Activated CD4-positive, CD25-positive, alpha-beta regulatory T cell treated with anti-CD3 and anti-CD28 coated beads, Interleukin-2, amount 50 U/mL, for 24 hours (primary cell): ENCODE results near the gene EPOP.

Source experiments
- ATAC-seq, 2 donors: fragments of 150-1000 bp; cut with Tn5 transposase; one replicate each; pipeline ENCODE4 v1.10.0; 2021; ENCODE audit warnings: mild to moderate bottlenecking in 1 of 2, moderate library complexity in 1 of 2

EPOP gene

DNA sequence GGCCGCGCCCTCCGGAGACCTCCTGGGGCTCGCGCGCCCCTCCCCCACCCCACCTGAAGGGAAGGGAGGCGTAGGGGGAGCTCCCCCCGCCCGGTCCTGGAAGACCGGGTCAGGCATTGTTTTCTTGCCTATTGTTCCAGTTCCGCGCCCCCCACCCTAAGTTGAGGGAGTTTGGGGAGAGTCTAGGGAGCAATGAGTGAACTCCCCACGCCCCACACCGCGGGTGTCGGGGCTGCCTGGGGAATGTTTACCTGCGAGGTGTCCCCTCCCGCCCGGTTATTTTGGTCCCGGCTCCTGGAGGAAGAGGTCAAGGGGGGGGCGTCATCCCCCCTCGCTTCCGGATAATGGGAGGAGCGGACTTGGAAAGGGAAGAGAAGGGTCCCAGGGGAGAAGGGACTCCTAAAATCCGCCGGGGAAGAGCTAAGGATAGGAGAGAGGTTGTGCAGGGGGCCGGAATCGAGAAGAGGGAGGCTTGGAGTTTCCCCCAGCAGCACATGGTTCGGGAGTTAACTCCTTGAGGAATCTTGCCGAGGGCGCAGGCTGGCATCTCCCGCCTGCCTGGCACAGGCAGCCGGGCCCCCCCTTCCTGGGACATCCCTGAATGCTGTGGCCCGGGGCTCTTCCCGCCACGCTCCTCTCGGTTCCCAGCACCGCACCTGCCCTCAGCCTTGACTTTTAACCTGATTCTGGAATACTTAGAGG is 31.2 kb upstream of the EPOP start:
- no peak for ATAC-seq

DNA sequence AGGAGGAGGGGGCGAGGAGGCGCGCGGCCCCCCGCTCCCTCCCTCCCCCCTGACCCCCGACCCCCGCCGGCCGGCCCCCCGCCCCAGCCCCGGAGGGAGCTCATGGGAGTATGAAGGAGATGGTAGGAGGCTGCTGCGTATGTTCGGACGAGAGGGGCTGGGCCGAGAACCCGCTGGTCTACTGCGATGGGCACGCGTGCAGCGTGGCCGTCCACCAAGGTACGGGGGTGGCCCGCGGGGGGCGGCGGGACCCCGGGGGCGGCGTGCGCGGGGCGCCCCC is 30.7 kb upstream of the EPOP start:
- ATAC-seq: no peak

DNA sequence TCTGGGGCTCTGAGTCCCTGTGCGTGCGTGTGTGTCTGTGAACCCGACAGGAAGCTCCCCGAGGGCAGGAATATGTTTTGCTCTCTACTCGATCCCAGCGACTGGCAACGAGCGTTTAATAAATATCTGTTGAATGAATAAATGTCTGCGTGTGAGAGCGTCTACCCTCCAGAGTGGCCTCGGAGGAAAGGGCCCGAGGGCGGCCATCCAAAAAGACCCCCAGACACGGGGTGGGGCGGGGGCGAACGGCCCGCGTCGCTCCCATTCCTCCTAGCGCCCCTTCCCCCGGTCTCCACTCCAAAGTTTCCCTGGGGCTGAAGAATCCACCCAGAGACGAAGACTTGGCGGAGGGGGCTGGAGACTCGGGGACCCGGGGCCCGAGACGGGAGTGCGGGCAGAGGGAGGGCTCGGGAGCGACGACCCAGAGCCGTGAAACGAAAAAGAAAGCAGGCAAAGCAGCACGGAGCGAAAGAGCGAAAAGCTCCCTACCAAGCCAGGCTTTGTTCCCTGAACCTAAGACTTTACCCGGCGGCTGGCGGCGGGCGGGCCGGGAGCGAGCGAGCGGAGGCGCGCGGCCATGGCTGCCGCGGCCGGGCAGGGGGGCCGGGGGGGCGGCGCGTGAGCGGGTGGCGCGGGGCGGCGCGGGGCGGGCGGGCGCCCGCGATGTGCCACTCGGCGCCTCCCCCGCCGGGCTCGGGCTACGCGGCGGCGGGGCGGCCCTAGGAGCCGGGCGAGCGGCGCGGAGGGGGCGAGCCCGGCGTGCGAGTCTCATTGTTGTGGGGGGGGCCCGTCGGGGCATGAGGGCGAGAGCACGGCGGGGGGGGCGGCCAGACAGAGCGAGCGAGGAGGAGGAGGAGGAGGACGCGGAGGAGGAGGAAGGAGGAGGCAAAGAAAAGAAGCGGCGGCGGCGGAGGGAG is 30.1 kb upstream of the EPOP start, which contains the start of gene MLLT6:
Gene MLLT6 (plus strand): TSS at position 668 of the 917 bp plus-strand sequence. CDS start 360 bp downstream, outside the sequence.
- ATAC-seq: peak; percentile 2 to 4

DNA sequence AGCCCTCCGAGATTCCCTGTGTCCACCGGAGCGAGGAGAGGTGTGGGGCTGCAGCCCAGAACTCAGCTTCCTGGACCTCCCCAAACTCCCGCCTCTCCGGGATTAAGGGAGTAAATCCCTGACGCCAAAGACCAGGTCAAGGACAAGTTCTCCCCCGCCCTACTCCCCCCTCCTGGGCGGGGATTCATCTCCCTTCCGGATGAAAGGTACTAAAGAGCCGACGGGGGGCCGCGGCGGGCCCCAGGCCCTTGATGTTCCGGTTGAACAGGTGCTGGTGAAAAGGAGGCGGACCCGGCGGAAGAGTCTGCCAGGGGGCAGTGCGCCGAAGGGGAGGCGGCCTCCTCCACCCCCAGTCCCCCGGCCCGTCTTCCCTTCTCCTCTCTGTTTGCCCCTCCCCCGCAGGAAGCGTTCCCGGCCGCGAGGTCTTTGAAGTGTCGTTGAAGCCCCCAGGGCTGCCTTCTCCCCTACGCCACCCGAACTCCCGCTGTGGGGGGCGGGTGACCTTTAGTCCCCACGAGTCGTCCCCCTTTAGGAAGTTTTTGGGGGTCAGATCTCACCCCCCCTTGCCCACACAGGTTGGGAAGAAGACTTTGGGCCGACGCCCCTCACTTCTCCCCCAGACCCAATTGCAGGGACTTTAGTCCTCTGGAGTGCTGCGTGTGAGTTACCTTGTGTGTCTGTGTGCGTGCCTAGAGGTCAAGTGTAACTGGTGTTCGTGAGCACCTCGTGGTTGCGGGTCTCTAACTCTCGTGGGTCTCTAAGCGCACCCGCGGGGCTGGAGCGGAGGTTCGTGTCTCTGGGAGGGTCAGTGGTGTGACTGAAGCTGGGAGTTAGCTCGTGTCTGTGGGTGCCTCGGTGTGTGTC is 29.2 kb upstream of the EPOP start:
- ATAC-seq: peak; percentile 8 to 10

DNA sequence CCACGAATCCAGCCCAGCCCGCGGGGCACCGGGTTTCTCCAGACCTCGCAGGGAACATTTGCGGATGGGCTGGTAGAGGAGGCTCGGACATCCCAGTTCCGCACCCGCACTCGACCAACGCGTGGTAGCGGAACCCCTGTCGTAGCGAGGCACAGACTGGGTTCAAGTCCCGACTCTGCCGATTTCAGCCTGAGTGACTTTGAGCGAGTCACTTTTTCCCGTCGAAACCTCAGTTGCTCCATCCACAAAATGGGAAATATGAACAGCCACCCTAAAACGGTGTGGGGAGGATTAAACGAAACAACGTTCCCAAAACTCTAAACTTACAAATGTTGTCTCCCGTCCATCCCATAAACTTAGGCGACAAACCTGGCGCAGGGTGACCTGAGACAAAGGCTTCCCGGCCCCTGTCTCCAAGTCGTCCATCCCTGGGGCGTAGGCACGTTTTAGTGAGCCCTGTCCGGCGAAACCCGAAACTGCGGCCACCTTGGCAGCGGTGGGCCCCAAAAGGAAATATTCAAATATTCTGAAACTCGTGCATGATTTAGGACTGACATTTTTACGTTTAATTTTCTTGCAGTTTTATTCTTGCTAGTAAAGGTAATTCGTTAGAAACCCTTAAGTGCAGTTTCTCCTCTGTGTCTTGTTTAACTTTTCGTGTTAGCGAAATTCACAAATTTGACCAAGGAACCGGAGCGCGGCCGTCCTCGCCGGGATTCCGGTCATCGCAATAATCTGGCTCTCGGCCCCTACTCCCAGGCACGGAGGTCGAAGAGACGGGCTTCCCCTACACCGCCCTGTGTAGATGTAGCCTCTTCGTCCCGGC is 28.4 kb upstream of the EPOP start:
- ATAC-seq: no peak

DNA sequence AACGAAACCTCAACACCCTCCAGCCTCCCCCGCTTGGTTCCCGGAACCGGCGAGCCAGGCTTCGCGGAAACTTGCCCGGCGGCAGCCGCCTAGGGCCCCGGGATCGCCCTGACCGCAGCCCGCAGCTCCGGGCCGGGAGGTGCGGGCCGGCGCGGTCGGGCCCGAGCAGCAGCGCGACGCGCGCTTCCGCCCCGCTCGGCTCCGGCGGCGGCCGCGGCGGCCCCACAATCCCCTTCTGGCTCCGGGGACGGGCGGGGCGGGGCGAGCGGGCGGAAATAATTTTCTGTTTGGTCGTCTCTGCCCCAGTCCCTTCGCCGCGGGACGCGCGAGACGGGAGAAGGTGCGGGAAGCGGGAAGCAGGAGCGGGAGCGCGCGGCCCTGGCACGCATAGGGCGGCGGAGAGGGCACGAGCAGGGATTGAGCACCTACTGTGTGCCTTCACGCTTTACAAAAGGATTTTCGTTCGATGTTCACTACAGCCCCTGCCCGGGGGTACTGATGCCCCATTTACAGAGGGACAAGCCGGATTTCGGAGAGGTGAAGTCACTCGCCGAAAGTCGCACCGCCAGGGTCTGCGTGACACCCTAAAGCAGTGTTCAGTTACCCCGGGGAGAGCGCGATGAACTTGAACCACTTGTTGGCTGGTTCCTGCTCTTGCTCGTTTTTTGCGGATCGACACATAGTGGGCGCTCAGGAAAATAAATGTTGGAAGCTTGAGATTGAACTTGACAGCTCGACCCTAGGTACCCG is 27.6 kb upstream of the EPOP start:
- ATAC-seq: peak; percentile 4 to 10

DNA sequence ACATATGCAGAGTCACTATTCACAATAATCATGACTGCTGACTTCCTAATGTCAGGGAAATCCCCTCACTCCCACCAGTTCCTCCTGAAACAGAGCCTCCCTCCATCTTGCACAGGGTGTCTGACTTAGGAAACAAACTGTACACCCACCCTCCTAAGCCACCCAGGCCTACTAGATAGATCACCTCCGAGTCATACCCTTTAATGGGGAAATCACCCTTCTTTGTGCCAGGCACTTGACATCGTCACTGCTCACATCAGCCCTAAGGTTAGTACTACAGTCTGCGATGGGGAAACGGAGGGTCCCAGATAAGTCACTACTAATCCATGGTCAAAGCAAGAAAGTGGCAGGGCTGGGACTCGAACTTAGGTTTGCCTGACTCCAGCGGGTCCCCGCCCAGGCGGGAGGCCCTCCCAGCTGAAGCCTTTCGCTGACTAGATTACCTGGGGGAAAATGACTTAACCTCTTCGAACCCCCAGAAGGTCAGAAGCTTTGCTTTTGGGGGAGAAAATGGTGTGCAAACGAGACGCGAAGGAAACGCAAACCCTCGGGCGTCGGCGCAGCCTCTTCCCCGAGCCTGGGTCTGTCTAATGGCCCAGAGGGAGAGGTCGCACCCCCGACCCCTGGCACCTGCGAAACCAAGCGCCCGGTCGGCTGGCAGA is 26.9 kb upstream of the EPOP start:
- ATAC-seq: peak; percentile 69 to 74

DNA sequence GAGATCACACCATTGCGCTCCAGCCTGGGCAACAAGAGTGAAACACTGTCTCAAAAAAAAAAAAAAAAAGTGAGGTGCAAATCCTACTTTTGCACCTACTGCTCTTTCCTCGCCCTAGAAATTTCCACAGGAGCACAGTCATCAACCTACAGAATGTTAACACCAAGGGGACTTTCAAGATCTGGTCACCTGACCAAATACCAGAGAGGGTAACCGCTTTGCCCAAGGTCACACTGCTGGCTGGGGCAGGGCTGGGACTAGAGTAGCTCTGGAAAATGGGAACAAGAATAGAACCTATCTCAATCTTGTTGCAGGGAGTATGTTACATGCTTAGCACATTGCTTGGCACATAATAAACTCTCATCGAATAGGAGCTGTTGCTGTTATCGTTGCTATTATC is 24.0 kb upstream of the EPOP start:
- ATAC-seq: no peak

DNA sequence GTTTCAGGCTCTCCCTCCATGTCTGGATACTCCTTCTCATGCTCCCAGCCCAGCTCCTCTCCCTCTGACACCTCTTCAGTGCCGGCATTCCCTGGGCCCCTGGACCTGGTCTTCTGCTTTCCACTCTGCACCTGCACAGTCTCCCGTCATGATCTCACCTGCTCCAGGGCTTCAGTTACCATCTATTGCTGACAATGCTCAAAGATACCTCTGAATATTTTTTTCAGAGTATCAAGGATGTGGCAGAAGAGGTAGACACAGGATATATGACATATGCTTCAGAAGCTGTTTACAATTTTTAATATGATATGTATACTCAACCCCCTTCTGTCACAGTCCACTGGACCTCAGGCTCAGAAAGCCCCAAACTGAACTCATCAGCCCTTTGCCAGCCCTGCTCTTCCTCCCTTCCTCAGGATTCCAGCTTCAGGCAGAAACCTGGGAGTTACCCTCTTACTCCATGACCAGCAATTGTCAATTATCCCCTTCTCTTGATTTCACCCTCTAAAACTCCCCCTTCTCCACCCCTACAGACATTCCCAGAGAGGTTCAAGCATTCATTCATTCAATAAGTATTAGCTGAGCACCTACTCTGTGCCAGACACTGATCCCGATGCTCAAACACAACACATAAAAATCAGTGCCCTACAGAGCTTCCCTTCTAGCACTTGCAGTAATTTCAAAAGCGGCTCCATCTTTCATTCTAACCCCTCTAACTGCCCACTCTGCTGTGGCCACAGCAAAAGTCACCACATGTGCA is 22.5 kb upstream of the EPOP start:
- ATAC-seq: no peak

DNA sequence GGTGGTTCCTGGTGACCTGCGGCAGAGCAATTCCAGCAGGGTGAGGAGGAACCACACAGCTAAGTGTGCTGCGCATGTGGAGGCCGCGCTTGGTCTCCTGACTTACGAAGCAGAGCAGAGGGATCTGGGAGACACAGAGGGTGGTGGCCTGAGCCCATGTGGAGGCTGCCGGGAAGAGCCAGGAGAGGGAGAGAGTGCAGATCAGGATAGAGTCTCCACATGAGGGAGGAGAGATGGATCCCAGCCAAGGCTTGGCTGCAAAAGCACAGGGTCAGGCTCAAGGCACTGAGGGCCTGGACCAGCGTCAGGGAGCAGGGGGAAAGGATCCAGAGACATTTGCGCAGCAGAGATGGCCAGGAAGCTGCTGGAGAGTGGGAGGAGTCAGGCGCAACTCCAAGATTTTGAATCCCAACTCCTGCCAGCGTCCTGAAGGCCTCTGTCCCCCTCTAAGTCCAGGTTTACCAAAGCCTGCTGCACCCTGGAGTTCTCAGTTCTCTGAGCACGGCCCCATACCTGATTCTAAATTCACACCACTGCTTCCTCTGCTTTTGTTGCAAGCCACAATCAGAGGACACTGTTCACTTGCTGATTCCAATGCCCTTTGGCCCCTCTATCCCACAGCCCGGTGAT is 19.1 kb upstream of the EPOP start:
- ATAC-seq: no peak

DNA sequence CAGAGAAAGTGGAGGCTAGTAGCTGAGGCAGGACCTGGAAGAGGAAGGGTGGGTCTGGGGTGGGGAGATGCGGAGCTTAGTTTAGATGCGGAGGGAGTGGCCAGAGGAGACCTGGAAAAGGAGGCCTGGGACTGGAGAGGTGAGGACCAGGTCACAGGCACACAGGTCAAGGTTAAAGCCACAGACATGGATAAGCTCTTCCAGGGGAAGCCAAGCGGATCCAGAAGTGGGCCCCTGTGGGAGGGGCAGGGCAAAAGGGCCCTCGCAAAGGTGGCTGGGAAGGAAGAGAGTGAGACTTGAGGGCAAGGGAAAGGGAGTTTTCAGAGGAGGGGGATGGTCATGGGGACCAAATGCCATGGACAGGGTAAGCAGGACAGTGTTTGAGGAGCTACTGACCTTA is 16.4 kb upstream of the EPOP start:
- ATAC-seq: no peak

DNA sequence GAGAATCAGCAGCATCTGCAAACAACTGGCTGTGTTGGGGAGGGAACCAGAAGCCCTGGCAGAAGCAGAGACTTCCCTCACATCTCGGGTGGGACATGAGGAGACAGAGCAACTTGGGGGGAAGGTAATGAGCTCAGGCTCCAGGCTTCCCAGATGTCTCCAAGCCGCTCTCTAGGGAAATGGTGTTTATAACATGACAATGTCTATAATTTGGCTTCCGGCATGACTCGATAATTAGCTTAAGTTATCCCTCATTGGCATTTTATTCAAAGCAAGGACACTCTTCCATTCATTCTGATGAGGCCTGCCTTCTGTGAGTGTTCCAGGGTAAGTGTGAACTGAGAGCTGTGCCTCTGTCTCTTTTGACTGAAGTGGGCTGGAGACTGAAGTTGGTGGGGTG is 15.6 kb upstream of the EPOP start:
- ATAC-seq: no peak

DNA sequence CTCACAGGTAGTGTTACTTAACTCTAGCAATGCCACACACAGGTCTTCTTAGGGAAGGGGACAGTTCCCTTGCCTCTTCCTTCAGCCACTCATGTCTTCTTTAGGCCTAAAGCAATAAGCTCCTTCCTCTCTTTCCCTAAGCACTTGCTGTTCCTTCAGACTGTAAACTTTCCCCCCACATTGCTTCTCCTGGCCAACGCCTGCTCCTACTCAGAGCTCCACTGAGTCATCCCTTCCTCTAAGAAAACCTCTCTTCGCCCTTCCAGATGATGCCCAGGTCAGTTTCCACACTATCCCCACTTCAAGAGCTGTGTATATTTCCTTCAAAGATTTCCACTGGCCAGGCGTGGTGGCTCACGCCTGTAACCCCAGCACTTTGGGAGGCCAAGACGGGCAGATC is 12.5 kb upstream of the EPOP start:
- no peak for ATAC-seq

DNA sequence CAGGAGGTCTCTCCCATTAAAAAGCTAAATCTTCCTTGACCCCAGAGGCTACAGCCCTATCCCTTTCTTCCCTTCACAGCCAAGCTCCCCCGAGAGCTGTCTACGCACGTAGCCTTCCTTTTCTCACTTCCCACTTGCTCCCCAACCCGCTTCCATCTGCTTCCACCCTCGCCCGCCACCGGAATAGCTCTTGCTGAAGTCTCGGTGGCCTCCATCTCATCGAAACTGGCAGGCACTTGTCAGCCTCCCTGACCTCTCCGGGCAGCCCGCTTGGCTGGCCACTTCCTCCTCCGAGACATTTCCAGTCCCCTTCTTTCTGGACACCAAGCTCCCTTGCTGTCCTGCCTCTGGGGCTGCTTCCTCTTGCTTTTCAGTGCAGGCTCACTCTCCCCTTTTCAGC is 10.7 kb upstream of the EPOP start:
- no peak for ATAC-seq

DNA sequence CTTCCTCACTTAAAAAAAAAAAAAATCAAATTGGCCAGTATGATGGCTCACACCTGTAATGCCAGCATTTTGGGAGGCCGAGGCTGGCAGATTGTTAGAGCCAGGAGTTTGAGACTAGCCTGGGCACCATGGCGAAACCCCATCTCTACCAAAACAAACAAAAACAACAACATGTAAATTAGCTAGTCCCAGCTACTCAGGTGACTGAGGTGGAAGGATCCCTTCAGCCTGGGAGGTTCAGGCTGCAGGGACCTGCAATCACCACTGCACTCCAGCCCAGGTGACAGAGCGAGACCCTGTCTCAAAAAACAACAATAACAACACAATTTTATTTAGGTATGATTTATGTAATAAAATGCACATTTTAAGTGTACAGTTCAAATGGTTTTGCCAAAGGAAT is 6.3 kb upstream of the EPOP start:
- ATAC-seq: no peak

DNA sequence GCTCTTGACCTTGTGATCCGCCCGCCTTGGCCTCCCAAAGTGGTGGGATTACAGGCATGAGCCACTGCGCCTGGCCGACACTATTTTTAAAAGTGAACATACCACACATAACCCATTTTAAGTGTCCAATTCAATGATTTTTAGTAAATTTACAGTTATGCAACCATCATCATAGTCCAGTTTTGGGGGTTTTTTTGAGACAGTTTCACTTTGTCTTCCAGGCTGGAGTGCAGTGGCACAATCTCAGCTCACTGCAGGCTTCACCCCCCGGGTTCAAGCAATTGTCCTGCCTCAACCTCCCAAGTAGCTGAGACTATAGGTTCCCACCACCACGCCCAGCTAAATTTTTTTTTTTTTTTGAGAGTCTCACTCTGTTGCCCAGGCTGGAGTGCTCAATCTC is 3.1 kb upstream of the EPOP start:
- no peak for ATAC-seq

DNA sequence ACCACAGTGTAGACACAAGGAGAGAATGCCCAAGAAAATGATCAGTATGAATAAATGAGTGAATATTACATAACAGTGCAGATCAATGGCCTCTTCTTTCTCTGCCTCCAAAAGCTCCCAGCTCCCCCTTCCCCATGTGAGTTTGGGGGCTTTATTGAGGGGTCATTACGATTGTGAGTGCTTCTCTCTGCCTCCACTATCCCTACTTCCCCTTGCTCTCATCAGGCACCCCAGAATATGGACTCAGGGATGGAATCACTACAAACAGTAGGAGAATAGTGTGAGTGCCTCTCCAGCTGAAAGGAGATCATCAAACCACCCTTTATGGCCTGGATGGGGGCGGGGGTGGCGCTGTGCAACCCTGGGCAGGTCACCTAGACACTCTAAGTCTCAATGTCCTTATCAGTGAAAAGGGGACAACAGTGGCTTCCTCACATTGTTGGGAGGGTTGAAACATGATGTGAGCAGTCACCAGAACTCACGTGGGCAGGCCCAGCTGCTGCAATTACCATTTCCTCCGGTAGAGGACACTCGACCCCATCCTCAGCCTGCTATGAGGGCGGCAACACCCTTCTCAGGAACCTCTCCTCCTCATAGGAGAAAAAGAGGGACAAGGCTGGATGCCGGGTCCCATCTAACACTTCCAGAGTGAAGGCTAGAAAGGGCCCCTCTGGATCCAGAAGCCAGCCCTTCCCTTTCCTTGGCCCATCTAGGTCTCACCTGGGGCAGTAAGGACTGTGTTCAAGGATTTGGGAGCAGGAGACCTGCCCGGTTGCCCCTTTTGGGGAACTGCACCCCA is 2.1 kb upstream of the EPOP start:
- ATAC-seq: peak; percentile 55 to 57

DNA sequence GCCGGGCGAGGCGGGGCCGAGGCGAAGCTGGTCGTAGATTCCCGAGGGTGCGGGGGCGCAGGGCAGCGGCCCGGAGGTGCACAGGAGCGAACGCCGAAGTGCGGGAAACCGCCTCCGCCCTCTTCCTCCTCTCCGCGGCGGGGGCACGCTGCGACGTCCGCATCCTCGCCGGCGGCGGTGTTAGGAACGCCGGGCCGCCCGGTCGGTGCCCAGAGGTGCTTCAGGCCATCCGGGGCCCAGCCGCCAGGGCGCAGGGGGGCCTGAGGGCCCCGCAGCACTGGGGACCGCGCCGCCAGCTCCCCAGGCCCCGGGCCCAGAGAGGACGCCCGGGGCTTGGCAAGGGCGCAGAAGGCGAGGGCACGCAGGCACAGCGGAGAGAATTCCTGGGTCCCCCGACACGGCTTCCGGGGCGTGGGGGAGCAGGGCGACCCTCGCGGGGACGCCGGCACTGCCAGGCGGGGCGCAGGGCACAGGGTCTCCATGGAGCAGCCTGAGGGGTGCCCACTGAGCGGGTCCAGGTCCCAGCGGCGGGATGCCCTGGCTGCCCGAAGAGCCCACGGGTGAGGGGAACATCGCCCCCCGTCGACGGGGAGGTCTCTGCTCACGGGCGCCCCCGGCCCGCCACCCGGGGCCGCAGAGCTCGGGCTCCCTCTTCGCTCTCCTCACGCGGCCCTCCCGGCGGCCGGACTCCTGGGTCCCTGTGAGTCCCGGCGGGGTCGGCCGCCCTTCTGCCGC is 576 bp downstream of the EPOP start:
- peak; percentile 2 to 5 for ATAC-seq
